GM19395 (cell line): ENCODE results near the gene GPR179.

Experiments
- ATAC-seq: cut with Tn5 transposase; IDR thresholded peaks from one replicate; pipeline ENCODE4 v1.9.1; 2021; ENCODE audit warnings: mild to moderate bottlenecking, moderate library complexity; ENCODE audit not compliant: unreplicated experiment

Gene GPR179

GRCh38 chr17:38344420-38344745 lies 627 bp upstream of the GPR179 start:
- ATAC-seq, result no peak

GRCh38 chr17:38342886-38343607 lies 709 bp downstream of the GPR179 start:
- no peak for ATAC-seq

DNA sequence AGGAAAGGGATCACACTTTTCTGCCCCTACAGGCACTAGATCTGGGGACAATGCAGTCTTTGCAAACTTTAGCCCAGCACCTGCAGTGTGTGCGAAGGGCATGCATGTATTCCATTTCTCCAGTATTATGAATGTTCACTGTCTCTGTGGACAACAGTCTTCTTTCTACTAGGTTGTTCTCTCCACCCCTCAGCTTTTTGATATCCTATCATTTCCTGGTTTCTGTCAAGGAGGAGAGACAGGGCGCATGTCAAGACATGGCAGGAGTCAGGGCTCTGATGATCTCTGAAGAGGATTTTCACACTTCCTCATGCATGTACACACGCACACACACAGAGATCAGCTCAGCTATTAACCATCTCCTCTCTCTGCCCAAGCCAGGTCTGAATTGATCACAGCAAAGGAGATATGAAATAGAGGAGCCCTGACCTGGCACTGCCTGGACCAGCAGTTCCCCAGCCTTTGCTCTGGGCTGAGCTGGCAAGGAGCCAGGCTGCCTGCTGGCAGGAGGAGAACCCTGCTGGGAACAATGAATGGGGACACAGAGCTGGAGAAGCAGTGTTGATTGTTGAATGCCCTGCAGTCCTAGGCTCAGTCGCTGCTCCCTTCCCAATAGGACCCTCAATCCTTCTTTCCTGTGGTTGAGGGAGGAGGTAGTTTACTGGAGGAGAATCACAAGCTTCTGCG lies 2.6 kb downstream of the GPR179 start:
- no peak for ATAC-seq

- no peak for ATAC-seq
Observed at GRCh38 chr17:38339891-38340290, 3.9 kb downstream of the GPR179 start.

GRCh38 chr17:38338535-38338934 lies 5.2 kb downstream of the GPR179 start:
- ATAC-seq, result no peak

DNA sequence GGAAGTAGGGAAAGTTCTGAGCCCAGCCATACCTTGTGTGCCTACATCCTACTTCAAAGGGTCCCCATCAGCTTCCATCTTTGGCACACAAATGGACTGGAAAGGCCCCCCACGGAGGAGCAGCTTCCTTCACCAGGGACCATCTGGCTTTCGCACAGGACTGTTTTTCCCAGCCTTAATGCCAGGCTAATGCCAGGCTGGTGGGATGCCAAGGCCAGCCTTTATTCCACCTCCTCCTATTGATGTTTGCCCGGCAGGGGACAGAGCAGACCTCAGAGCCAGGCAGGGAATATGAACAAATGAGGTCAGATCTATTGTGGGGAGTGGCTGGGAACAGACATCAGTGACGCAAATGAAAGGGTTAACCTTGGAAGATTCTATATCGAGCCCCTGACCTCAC lies 5.7 kb downstream of the GPR179 start:
- ATAC-seq, result no peak

- ATAC-seq, result no peak
Observed at GRCh38 chr17:38336838-38337237, 6.9 kb downstream of the GPR179 start.

DNA sequence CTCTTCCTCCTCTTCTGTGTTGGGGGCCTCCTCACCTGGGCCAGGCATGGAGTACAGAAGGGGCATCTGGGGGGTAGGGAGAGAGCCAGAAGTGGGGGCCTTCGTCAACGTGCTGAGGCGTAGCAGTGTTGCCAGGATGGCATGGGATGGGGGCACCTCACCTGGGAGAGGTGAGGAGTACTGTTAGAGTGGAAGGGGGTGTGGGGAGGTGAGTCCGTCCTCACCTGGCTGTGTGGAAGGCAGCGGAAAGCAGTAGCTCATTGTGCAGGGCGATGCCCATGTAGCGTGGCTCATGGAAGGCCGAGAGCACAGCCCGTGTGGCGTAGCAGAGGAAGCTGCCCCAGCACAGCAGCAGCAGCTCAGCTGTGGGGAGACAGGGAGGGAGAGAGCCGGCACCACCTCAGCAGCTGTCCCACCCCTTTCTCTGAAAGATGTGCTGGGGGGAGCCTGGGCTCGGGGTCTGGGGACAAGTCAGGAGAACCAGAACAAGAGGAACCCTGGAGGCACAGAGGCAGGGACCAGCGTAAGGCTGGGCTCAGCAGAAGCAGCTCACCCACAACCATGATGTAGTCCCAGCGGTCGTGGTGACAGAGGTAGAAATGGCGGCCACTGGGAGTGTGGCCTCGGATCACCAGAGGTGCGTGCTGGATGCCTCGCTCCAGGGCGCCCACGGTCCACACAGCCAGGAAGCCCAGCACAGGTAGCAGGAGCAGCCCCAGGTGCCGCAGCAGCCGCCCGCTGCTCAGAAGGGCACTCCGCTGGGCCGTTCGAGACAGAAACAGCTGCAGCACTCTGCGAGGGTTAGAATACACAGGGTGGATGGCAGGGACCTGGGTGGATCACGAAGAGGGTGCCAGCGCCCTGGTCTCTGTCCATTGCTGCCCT lies 9.0 kb downstream of the GPR179 start:
- ATAC-seq, result no peak

GRCh38 chr17:38333635-38334295 lies 10.0 kb downstream of the GPR179 start:
- ATAC-seq, result no peak

- ATAC-seq, result no peak
Observed at GRCh38 chr17:38332735-38333134, 11.0 kb downstream of the GPR179 start.

DNA sequence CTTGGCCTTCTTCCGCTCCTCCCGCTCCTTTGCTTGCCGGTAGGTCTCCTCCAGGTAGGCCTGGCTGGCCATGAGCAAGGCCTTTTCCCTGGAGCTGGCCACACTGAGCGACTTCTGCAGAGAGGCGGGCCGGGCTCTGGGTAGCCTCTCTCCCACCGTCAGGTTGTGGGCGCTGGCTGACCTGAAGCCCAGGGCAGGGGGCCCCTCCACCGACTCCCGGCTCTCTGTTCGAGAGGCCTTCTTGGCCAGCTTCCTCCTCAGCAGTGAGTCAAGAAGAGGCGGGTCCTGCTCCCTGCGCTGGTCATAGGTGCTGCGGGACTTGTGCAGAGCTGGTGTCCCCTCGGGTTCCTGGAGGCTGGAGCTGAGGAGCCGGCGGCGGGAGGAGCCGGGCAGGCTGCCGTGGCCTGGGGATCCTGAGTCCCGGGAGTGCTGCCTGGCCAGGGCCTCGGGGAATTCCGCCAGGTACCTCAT lies 12.8 kb downstream of the GPR179 start:
- ATAC-seq, result no peak

- ATAC-seq, result no peak
Observed at GRCh38 chr17:38329808-38330730, 13.7 kb downstream of the GPR179 start.

- no peak for ATAC-seq
Observed at GRCh38 chr17:38329284-38329683, 14.5 kb downstream of the GPR179 start.

DNA sequence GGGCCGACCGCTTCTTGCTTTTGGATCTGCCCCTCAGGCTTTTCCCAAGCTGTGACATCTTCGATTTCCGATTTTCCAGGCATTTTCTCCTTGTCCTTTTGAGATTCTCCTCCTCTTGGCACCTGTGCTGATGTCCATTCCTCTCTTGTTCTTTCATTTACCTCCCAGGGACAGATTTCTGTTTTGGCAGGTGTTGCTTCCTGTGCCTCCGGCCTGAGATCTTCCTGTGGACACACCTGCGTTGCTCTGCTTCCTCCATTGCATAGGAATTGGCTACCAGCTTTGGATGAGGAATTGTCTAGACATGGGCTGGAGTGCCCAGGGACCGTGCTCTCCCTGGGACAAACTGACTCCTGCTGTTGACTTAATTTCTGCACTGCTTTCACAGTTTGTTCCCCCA lies 15.1 kb downstream of the GPR179 start:
- no peak for ATAC-seq

DNA sequence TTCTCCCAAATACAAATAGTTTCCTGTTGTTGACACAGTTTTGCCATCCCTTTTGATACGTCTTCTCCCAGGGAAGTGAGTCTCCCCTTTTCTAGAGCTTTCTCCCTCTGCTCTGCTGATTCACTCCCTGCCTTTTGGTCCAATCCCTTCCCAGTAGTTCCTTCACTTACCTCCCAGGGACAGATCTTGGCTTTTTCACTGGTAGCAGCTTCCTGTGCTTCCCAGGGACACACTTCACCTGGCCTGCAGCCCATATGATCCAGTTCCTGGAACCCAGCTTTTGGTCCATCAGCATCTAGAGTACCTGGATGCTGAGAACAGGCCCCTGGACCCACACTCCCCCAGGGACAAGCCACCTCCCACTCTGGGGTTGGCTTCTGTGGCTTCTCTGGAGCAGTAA lies 15.8 kb downstream of the GPR179 start:
- ATAC-seq, result no peak

DNA sequence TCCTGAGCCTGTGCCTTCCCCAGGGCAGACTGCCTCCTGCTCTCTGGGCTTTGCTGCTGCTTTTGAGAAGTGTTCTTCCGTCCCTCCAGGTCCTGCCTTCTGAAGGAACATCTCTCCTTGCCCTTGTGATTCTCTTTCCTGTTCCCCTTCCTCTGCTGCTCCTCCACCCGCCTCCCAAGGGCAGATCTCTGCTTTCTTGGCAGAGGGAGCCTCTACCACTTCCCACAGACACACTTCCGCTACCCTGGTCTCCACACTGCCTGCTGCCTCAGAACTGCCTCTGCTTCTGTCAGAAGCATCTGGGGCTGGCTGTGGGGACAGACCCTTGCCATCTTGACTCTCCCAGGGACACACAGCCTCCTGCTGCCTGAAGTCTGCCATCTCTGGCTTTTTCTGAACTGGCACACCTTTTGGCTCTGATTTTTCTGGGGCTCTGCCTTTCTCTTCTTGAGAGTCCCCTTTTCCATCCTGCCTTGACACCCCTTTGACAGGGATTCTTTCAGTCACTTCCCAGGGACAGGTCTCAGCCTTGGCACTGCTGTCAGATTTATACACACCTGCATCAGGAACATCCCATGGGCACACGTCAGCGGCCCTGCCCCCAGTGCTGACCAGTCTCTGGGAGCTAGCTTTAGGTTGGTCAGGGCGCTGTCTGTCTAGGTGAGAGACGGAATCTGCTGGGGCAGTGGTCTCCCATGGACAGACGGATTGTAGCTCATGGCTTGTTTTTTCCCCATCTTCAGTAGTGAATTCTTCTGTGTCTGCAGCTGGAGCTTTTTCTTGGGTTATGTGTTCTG lies 16.6 kb downstream of the GPR179 start:
- no peak for ATAC-seq

- ATAC-seq, result no peak
Observed at GRCh38 chr17:38325221-38325851, 18.4 kb downstream of the GPR179 start.

DNA sequence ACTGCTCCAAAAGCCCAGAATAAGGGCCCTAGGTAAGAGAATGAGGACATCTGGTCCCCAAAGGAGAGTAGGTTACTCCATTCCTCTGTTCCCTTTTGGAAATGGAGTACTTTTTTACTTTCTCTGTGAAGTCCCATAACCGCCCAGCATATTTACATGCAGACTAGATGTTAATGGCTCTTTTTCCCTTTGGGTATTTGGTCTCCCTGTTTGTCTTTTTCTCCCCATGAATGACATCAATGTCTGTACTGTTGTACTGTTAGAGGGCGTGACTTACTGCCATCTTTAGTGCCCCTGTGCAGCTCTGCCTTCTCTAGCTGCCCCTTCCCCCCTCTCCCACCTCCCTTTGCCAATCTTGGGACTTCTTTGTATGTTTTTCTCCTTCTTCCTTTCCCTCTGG lies 19.0 kb downstream of the GPR179 start:
- no peak for ATAC-seq
